CD4-positive, alpha-beta T cell (primary cell): Measurements from ENCODE around the gene TARDBP. TPM values are rescaled to one million over a fixed set of nuclear protein-coding genes. Genes with fewer than 3 reads are reported as not detected.
A peak's percentile ranks its signal among the peaks of the same experiment; 100 is the strongest.

ENCODE experiments used
- ATAC-seq: fragments of 200-7000 bp; cut with Tn5 transposase; one replicate; pipeline ENCODE4 v1.10.0; 2022; ENCODE audit warnings: mild to moderate bottlenecking; ENCODE audit not compliant: poor library complexity
- CTCF ChIA-PET: fragments of 350-600 bp; sonication (Branson Sonifier 250); formaldehyde crosslinking; loops from one replicate; lab custom pipeline; 2021; ENCODE audit warnings: antibody characterized with exemption, inconsistent platforms; lab: Charles Lee
- POLR2A ChIA-PET: fragments of 350-600 bp; sonication (Branson Sonifier 250); formaldehyde crosslinking; loops from one replicate; lab custom pipeline; 2021; ENCODE audit warnings: antibody characterized with exemption, inconsistent platforms; lab: Charles Lee
- DNase-seq, 14 experiments: peaks; one replicate each; pipeline ENCODE4 v3.0.0-alpha.2; 2013 to 2020; ENCODE audit warnings: mixed read lengths in 2 of 14
- H3K27ac ChIP-seq, 2 donors: one replicate each; pipeline versions ENCODE4 v1.5.1 to v1.7.0; 2013; ENCODE audit warnings: low read length in 2 of 2, low read depth in 1 of 2, mild to moderate bottlenecking in 1 of 2
- H3K27me3 ChIP-seq, 2 experiments: 1 replicate in 1 of 2; 2 replicates in 1 of 2; pipeline versions ENCODE4 v1.6.1 to v1.7.0; 2013; ENCODE audit warnings: low read length in 2 of 2, control low read depth in 1 of 2, mild to moderate bottlenecking in 1 of 2, moderate library complexity in 1 of 2; ENCODE audit not compliant: insufficient read depth in 2 of 2, control insufficient read depth in 1 of 2
- H3K36me3 ChIP-seq: one replicate; pipeline ENCODE4 v1.6.1; 2013; ENCODE audit warnings: low read length, control low read depth; ENCODE audit not compliant: insufficient read depth
- H3K4me1 ChIP-seq: one replicate; pipeline ENCODE4 v1.6.1; 2013; ENCODE audit warnings: low read length, control low read depth; ENCODE audit not compliant: insufficient read depth
- H3K4me3 ChIP-seq: one replicate; pipeline ENCODE4 v1.5.1; 2013; ENCODE audit warnings: mild to moderate bottlenecking, low read length, moderate library complexity
- H3K9me3 ChIP-seq, 2 experiments: 1 replicate in 1 of 2; 2 replicates in 1 of 2; pipeline versions ENCODE4 v1.6.1 to v1.7.0; 2013; ENCODE audit warnings: low read length in 2 of 2, mild to moderate bottlenecking in 2 of 2, control low read depth in 1 of 2, moderate library complexity in 1 of 2; ENCODE audit not compliant: control insufficient read depth in 1 of 2, insufficient read depth in 1 of 2
- H3K27ac Mint-ChIP-seq: one replicate; pipeline ENCODE4 v1.8.0; 2020; ENCODE audit warnings: mixed read lengths
- H3K27me3 Mint-ChIP-seq: one replicate; pipeline ENCODE4 v1.8.0; 2021; ENCODE audit warnings: mixed read lengths
- H3K36me3 Mint-ChIP-seq: one replicate; pipeline ENCODE4 v1.8.0; 2021; ENCODE audit warnings: low read depth, mixed read lengths
- H3K4me1 Mint-ChIP-seq: one replicate; pipeline ENCODE4 v1.8.0; 2021; ENCODE audit warnings: low read depth, mixed read lengths
- H3K4me3 Mint-ChIP-seq: one replicate; pipeline ENCODE4 v1.8.0; 2020; ENCODE audit warnings: mild to moderate bottlenecking, mixed read lengths
- H3K9me3 Mint-ChIP-seq: one replicate; pipeline ENCODE4 v1.8.0; 2020; ENCODE audit warnings: mixed read lengths
- intact Hi-C, 2 experiments: fragments of 100-400 bp; cut with DNase I in 1 of 2; cut with micrococcal nuclease in 1 of 2; formaldehyde crosslinking; loops; one replicate each; pipeline versions ENCODE4 v1.15.1 to v1.9.0; 2023 to 2025; cut with DNase I, micrococcal nuclease
- polyA plus RNA-seq, 2 donors: library from polyadenylated mRNA; unstranded; fragments of 120-200 nt; gene quantifications; one replicate each; pipeline ENCODE4 v1.2.1, GENCODE V29; 2013
- total RNA-seq, 174 experiments: library from RNA in 2 of 174; stranded (reverse) in 2 of 174; gene quantifications; one replicate each; pipeline ENCODE4 v1.2.3 and lab custom pipeline; 2021 to 2026
- TF ChIP-seq, protein P1 (sequence below): fragments of 200-600 bp; IDR thresholded peaks from one replicate; pipeline ENCODE4 v1.8.0; 2022; ENCODE audit warnings: antibody characterized with exemption, mild to moderate bottlenecking

The TARDBP gene
- total RNA-seq (100 to 1,000 TPM; 141 to 149 TPM), total RNA-seq (lab: John Stamatoyannopoulos, UW) (94.1 to 240 (median 155) reads per million in 172 experiments)
- polyA plus RNA-seq (2013, experiment 1 of 2): 141 TPM
- 135 TPM for polyA plus RNA-seq (2013, experiment 2 of 2)

DNA sequence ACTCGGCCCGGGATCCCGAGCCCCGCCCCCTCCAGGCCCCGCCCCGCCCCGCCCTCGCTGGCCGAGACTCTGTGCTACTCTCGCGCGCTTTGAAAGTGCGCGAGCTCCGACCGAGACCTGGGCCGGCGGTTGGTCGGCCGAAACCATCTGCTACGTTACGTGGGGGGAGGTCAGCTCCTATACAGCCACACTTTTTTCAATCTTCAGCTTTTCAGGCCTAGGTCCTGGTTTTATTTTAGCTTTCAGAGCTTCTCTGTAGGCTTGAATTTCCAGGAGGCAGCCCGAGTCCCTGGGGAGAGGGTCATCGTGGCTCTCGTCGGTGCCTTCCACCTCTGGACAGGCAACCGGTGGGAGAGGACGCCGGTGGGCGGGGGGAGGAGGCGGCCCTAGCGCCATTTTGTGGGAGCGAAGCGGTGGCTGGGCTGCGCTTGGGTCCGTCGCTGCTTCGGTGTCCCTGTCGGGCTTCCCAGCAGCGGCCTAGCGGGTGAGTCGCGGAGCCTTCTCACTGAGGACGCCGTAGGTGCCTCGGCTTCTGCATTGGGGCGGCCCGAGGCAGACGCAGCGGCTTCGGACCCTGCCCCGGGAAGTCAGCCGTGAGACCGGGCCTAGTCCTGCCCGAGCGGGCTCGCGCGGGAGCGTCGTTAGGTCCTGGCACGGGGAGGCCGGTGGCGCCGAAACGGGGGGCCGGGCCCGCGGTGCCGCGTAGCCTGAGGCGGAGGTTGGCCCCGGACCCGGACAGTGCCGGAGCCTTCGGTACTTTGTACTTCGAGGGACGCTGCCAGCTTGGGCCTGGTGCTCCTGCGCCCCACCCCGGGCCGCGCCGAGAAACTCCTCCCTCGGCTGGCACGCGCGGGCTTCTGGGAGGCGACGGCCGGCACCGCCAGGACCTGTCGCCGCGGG lies at the start of gene TARDBP:
Gene TARDBP, plus strand, starts transcription at position 395 of the 900 bp plus-strand sequence. CDS start 1,074 bp downstream, outside the sequence.
- H3K36me3 Mint-ChIP-seq: peaks cover 47% of the 10 kb centered on the region
- TF ChIP-seq, protein P1, sequence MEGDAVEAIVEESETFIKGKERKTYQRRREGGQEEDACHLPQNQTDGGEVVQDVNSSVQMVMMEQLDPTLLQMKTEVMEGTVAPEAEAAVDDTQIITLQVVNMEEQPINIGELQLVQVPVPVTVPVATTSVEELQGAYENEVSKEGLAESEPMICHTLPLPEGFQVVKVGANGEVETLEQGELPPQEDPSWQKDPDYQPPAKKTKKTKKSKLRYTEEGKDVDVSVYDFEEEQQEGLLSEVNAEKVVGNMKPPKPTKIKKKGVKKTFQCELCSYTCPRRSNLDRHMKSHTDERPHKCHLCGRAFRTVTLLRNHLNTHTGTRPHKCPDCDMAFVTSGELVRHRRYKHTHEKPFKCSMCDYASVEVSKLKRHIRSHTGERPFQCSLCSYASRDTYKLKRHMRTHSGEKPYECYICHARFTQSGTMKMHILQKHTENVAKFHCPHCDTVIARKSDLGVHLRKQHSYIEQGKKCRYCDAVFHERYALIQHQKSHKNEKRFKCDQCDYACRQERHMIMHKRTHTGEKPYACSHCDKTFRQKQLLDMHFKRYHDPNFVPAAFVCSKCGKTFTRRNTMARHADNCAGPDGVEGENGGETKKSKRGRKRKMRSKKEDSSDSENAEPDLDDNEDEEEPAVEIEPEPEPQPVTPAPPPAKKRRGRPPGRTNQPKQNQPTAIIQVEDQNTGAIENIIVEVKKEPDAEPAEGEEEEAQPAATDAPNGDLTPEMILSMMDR: no peak
- ChIA-PET POLR2A (interaction anchor here (0.5 to 2.2 kb wide), 22 partner anchors 9 to 1446 kb away, joined by 3 to 26 read pairs (median 4); partner anchors contain the start of genes AGTRAP, CENPS, CLCN6 and EXOSC10), CTCF (interaction anchor here (0.6 to 1.7 kb wide), 4 partner anchors 25 to 1780 kb away, joined by 3 to 9 read pairs (median 4); partner anchors contain the start of gene CENPS)
- peak within 1 kb of the TSS; percentile 85 for H3K4me3 ChIP-seq
- no peaks in the 10 kb centered on the region for H3K9me3 ChIP-seq
- peak within 1 kb of the TSS; percentile 91 to 99 for H3K27ac ChIP-seq
- intact Hi-C loops: loop anchor here in 1 of 2 experiments (2.0 to 10.0 kb wide), 6 partner anchors 48 to 978 kb away; partner anchors contain the start of genes EXOSC10, MTOR, SRM and UBE4B
- DNase-seq: peak; percentile 80 to 95 (median 88)
- H3K4me1 ChIP-seq: peaks cover 44% of the 10 kb centered on the region
- peaks cover 42% of the 10 kb centered on the region for H3K36me3 ChIP-seq
- peak; percentile 85 for ATAC-seq
- no peaks in the 10 kb centered on the region for H3K9me3 Mint-ChIP-seq
- H3K27ac Mint-ChIP-seq: peak within 1 kb of the TSS; percentile 98
- H3K4me3 Mint-ChIP-seq: peak within 1 kb of the TSS; percentile 94
- H3K27me3 Mint-ChIP-seq: no peaks in the 10 kb centered on the region
- no peaks in the 10 kb centered on the region for H3K27me3 ChIP-seq
- peaks cover 34% of the 10 kb centered on the region for H3K4me1 Mint-ChIP-seq

DNA sequence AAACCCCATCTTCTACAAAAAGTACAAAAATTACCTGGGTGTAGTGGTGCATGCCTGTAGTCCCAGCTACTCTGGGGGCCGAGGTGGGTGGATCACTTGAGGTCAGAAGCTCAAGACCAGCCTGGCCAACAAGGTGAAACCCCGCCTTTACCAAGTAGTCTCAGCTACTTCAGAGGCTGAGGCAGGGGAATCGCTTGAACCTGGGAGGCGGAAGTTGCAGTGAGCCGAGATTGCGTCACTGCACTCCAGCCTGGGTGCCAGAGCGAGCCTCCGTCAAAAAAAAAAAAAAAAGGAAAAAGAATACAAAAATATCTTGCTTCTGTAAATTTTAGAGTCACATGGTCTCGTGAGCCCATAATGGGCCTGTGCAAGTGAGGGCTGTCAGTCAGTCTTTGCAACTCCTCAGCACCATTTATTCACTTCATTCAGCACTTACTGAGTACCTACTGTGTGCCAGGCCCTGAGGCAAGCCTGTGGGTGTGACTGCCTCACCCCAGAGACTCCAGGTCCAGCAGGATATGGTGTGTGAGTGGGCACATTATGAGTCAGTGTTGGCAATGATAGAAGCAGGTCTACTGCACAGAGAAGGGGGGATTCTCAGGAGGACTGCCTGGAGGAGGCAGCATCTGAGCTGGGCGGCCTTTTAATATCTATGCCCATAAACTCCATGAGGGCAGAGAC lies 46.8 kb upstream of the TARDBP start:
- ChIA-PET POLR2A (no interaction called here), CTCF (interaction anchor here (1.1 kb wide), 1 partner anchor 24 kb away, joined by 3 read pairs; no protein-coding TSS in a partner anchor)
- Histone ChIP-seq H3K4me3 (no peak overlapping the region), H3K27ac (no peak overlapping the region), H3K4me1 (peaks cover 21% of the 10 kb centered on the region), H3K36me3 (no peaks in the 10 kb centered on the region), H3K27me3 (peaks cover 0 to 7% of the 10 kb centered on the region in 2 experiments), H3K9me3 (no peaks in the 10 kb centered on the region)
- ATAC-seq: peak; percentile 60
- H3K27me3 Mint-ChIP-seq: peaks cover 14% of the 10 kb centered on the region
- no peak overlapping the region for H3K4me3 Mint-ChIP-seq
- H3K4me1 Mint-ChIP-seq: peaks cover 19% of the 10 kb centered on the region
- TF ChIP-seq, protein P1: no peak
- peak in 8 of 14 experiments; percentile 3 to 45 (median 33) for DNase-seq
- intact Hi-C loops: no loop called here
- H3K27ac Mint-ChIP-seq: peak overlapping the region; percentile 18
- no peaks in the 10 kb centered on the region for H3K9me3 Mint-ChIP-seq
- no peaks in the 10 kb centered on the region for H3K36me3 Mint-ChIP-seq

DNA sequence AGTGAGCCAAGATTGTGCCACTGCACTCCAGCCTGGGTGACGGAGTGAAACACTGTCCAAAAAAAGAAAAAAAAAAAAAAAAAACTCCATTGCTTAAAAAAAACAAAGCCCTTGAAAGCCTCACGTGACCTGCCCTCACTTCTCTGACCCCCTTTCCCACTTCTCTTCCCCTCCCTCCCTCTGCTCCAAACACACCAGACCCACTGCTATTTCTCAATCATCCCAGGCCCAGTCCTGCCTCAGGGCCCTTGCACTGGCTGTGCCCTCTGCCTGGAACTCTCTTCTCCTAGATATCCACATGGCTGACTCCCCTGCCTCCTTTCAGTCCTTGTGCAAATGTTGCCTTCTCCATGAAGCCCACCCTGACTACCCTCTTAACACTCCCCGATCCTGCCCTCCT lies 45.4 kb upstream of the TARDBP start:
- H3K9me3 Mint-ChIP-seq: no peaks in the 10 kb centered on the region
- Histone ChIP-seq H3K27ac (no peak overlapping the region), H3K4me1 (peaks cover 14% of the 10 kb centered on the region), H3K9me3 (no peaks in the 10 kb centered on the region), H3K4me3 (no peak overlapping the region), H3K27me3 (peaks cover 0 to 7% of the 10 kb centered on the region in 2 experiments), H3K36me3 (no peaks in the 10 kb centered on the region)
- DNase-seq (no peak), ATAC-seq (no peak)
- TF ChIP-seq, protein P1: no peak
- H3K4me3 Mint-ChIP-seq: no peak overlapping the region
- H3K27ac Mint-ChIP-seq: no peak overlapping the region
- intact Hi-C loops: no loop called here
- POLR2A ChIA-PET: no interaction called here
- CTCF ChIA-PET: no interaction called here
- H3K27me3 Mint-ChIP-seq: peaks cover 6% of the 10 kb centered on the region
- H3K36me3 Mint-ChIP-seq: no peaks in the 10 kb centered on the region
- H3K4me1 Mint-ChIP-seq: peaks cover 19% of the 10 kb centered on the region
